MM.1S (cell line): Measurements from ENCODE around the gene NPPA.

Experiments
- DNase-seq: peaks from one replicate; pipeline ENCODE4 v3.0.0-alpha.2; 2015
- H2AFZ ChIP-seq: fragments of 300-600 bp; sonication (generic); 2 replicates; pipeline ENCODE4 v1.6.0; 2016; ENCODE audit warnings: antibody characterized with exemption, low read length
- H3F3A ChIP-seq: fragments of 300-600 bp; sonication (generic); 2 replicates; pipeline ENCODE4 v1.6.1; 2016; ENCODE audit warnings: mild to moderate bottlenecking, antibody characterized with exemption, low read length, moderate library complexity, mixed read lengths; ENCODE audit not compliant: insufficient read depth
- H3K27ac ChIP-seq: fragments of 300-600 bp; sonication (generic); 2 replicates; pipeline ENCODE4 v1.5.1; 2016; ENCODE audit warnings: mild to moderate bottlenecking, low read length
- H3K27me3 ChIP-seq: fragments of 300-600 bp; sonication (generic); replicated peaks from 2 replicates; pipeline ENCODE4 v1.6.0; 2016; ENCODE audit warnings: low read length; ENCODE audit not compliant: insufficient read depth
- H3K36me3 ChIP-seq: fragments of 300-600 bp; sonication (generic); replicated peaks from 2 replicates; pipeline ENCODE4 v1.6.1; 2016; ENCODE audit warnings: mild to moderate bottlenecking, low read length, mixed read lengths; ENCODE audit not compliant: insufficient read depth
- H3K4me1 ChIP-seq: fragments of 300-600 bp; sonication (generic); 2 replicates; pipeline ENCODE4 v1.6.1; 2016; ENCODE audit warnings: low read length, mixed read lengths
- H3K4me2 ChIP-seq: fragments of 300-600 bp; sonication (generic); 2 replicates; pipeline ENCODE4 v1.6.0; 2016; ENCODE audit warnings: low read depth, low read length
- H3K4me3 ChIP-seq: fragments of 300-600 bp; sonication (generic); 2 replicates; pipeline ENCODE4 v1.5.1; 2016; ENCODE audit warnings: low read length, mixed read lengths
- H3K79me2 ChIP-seq: fragments of 300-600 bp; sonication (generic); 2 replicates; pipeline ENCODE4 v1.6.1; 2016; ENCODE audit warnings: mixed run types, low read length, mixed read lengths
- H3K9ac ChIP-seq: fragments of 300-600 bp; sonication (generic); 2 replicates; pipeline ENCODE4 v1.6.1; 2016; ENCODE audit warnings: low read length, mixed read lengths
- H3K9me2 ChIP-seq: fragments of 300-600 bp; sonication (generic); replicated peaks from 2 replicates; pipeline ENCODE4 v1.6.1; 2016; ENCODE audit warnings: mild to moderate bottlenecking, low read length, mixed read lengths; ENCODE audit not compliant: insufficient read depth
- H3K9me3 ChIP-seq: fragments of 300-600 bp; sonication (generic); replicated peaks from 2 replicates; pipeline ENCODE4 v1.6.1; 2016; ENCODE audit warnings: mild to moderate bottlenecking, low read length, mixed read lengths; ENCODE audit not compliant: insufficient read depth
- H4K20me1 ChIP-seq: fragments of 300-600 bp; sonication (generic); 2 replicates; pipeline ENCODE4 v1.6.1; 2016; ENCODE audit warnings: mild to moderate bottlenecking, low read length, moderate library complexity, mixed read lengths; ENCODE audit not compliant: insufficient read depth
- CTCF ChIP-seq: fragments of 300-600 bp; sonication (generic); IDR thresholded peaks from 2 replicates; pipeline ENCODE4 v1.5.1; 2016; ENCODE audit warnings: antibody characterized with exemption, low read length, mixed read lengths
- EZH2 ChIP-seq: fragments of 300-600 bp; sonication (generic); optimal IDR thresholded peaks from 2 replicates; pipeline ENCODE3; 2017; ENCODE audit warnings: low read depth, mild to moderate bottlenecking, antibody characterized with exemption, low read length, mixed read lengths
- EZH2phosphoT487 ChIP-seq: fragments of 300-600 bp; sonication (generic); IDR thresholded peaks from 2 replicates; pipeline ENCODE4 v1.6.1; 2018; ENCODE audit warnings: antibody characterized with exemption, low read length

The NPPA gene

GRCh38 chr1:11875094-11875493, 27.5 kb upstream of the NPPA start:
- Histone ChIP-seq H3K9me3 (no peaks in the 10 kb centered on the region), H4K20me1 (no peaks in the 10 kb centered on the region), H3K36me3 (no peaks in the 10 kb centered on the region), H3K9ac (no peak overlapping the region), H3K4me3 (no peak overlapping the region), H3K4me2 (no peak overlapping the region), H3K27ac (no peak overlapping the region), H3K27me3 (peaks cover 96% of the 10 kb centered on the region), H3K9me2 (no peaks in the 10 kb centered on the region), H2AFZ (no peak overlapping the region), H3K79me2 (no peaks in the 10 kb centered on the region), H3K4me1 (no peaks in the 10 kb centered on the region), H3F3A (no peaks in the 10 kb centered on the region)
- no peak for DNase-seq
- TF ChIP-seq EZH2 (no peak), CTCF (no peak), EZH2phosphoT487 (no peak)

GRCh38 chr1:11874624-11875023, 27.0 kb upstream of the NPPA start:
- Histone ChIP-seq H4K20me1 (no peaks in the 10 kb centered on the region), H3F3A (no peaks in the 10 kb centered on the region), H3K9me3 (no peaks in the 10 kb centered on the region), H3K27me3 (peaks cover 96% of the 10 kb centered on the region), H3K79me2 (no peaks in the 10 kb centered on the region), H3K27ac (no peak overlapping the region), H3K4me1 (no peaks in the 10 kb centered on the region), H3K9me2 (no peaks in the 10 kb centered on the region), H2AFZ (no peak overlapping the region), H3K9ac (no peak overlapping the region), H3K4me3 (no peak overlapping the region), H3K36me3 (no peaks in the 10 kb centered on the region), H3K4me2 (no peak overlapping the region)
- TF ChIP-seq CTCF (no peak), EZH2 (no peak), EZH2phosphoT487 (no peak)
- DNase-seq = no peak

GRCh38 chr1:11874258-11874562, 26.6 kb upstream of the NPPA start:
- H3K36me3 ChIP-seq = no peaks in the 10 kb centered on the region
- H3K27ac ChIP-seq = no peak overlapping the region
- no peaks in the 10 kb centered on the region for H3K9me3 ChIP-seq
- H3K27me3 ChIP-seq = peaks cover 96% of the 10 kb centered on the region
- TF ChIP-seq EZH2phosphoT487 (no peak), CTCF (no peak), EZH2 (no peak)
- no peaks in the 10 kb centered on the region for H3K9me2 ChIP-seq
- no peaks in the 10 kb centered on the region for H3K79me2 ChIP-seq
- H3K4me1 ChIP-seq = no peaks in the 10 kb centered on the region
- H3K9ac ChIP-seq = no peak overlapping the region
- H3F3A ChIP-seq = no peaks in the 10 kb centered on the region
- H4K20me1 ChIP-seq = no peaks in the 10 kb centered on the region
- no peak overlapping the region for H3K4me2 ChIP-seq
- no peak overlapping the region for H2AFZ ChIP-seq
- DNase-seq = no peak
- no peak overlapping the region for H3K4me3 ChIP-seq
